ENCODE results near the gene CDC27.
"Not testable (repeated sequence)": the region's sequence is repeated elsewhere in the genome, so short reads cannot be mapped to it uniquely, and the experiment has no call there.

Gene CDC27

GRCh38 chr17:47220531-47220999 lies 31.5 kb upstream of the CDC27 start:
- no peak overlapping the region for H3K4me3 ChIP-seq
- H3K27ac ChIP-seq: peak overlapping the region in 1 of 21 experiments; percentile 55

DNA sequence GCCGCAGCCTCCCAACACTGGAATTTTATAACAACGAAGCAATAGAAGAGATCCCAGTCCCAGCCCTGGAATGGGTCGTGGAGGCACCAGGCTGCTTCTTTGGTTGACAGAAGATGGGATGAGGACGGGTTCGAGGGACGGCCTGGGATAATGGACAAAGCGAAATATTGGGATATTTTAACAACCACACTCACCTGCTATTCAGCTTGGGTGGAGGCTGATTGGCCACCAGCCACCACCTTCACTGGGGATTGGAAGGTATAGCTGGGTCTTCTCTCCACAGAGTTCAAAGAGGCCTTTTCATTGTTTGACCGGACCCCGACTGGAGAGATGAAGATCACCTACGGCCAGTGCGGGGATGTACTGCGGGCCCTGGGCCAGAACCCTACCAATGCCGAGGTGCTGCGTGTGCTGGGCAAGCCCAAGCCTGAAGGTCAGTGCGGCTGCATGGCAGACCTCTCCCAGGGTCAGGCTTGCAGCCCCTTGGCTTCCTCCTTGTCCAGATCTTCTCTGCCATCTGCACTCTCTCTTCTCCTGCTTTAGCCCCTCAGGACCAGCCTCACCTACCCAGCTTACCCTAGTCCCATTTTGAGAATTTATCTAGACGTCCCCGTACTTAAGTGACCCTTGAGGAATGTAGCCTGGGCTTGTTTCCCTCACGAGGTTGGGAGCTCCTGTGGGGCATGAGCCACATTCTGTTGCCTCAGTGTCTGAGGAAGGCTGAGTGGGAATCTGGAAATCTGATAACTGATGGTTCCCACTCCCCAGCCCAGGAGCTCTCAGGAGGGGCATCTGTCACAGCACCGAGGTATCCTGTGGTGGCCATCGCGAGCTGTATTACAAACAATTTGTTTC lies 30.8 kb upstream of the CDC27 start:
- peak overlapping the region in 1 of 21 experiments; percentile 55 for H3K27ac ChIP-seq
- no peak overlapping the region for H3K4me3 ChIP-seq

DNA sequence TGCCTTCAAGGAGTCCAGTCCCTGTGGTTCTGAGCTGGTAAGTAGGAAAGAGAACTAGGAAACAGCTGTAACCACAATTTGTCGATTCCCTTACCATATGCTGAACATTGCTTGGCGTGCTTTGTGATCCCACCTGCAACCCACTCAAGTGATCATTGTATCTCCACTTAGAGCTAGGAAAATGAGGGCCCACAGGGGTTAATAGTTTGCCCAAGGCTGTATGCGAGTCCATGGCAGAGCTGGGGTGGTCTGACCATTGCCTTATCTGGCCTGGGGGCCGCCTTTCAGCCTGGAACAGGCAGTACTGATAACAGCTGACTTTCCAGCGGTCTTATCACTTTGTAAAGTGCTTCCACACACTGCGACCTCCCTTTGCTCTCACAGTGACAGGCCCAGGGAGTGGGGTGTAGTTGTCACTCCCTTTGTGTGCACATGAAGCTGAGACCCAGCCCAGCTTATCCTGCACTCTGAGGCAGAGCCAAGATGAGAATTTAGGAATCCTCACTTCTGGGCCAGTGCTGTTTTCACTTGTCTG lies 29.9 kb upstream of the CDC27 start:
- H3K27ac ChIP-seq: peak overlapping the region in 1 of 21 experiments; percentile 27

DNA sequence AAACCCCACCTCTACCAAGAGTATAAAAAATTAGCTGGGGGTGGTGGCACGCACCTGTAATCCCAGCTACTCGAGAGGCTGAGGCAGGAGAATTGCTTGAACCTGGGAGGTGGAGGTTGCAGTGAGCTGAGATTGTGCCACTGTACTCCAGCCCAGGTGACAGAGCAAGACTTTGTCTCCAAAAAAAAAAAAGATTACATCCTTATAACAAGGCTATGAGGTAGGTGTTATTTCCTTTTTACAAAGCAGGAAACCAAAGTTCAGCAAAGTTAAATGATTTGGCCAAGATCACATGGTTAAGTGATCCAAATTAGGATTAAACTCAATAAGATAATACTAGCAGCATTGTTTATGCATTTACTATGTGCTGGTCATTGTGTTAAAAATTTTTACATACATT lies 28.2 kb upstream of the CDC27 start:
- not testable (repeated sequence) for H3K4me3 ChIP-seq, H3K27ac ChIP-seq

More for the DNA sequence above, 29.9 kb upstream of the CDC27 start:
- no peak overlapping the region for H3K4me3 ChIP-seq

DNA sequence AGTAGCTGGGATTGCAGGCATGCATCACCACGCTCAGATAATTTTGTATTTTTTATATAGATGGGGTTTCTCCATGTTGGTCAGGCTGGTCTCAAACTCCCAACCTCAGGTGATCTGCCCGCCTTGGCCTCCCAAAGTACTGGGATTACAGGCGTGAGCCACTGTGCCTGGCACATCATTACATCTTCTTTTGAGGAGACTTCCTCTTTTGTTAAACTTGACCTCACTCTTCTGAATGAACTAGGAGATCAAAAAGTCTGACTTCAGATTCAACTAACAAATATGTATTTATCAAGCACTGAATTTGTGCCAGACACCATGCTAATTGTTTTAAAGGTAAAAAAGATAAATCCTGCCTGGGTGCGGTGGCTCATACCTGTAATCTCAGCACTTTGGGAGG lies 27.7 kb upstream of the CDC27 start:
- H3K27ac ChIP-seq, H3K4me3 ChIP-seq: not testable (repeated sequence)

- Histone ChIP-seq H3K27ac (no peak overlapping the region), H3K4me3 (no peak overlapping the region)
Measured at GRCh38 chr17:47214931-47215330, 25.8 kb upstream of the CDC27 start.

- H3K4me3 ChIP-seq: no peak overlapping the region
- no peak overlapping the region for H3K27ac ChIP-seq
Measured at GRCh38 chr17:47213540-47213939, 24.4 kb upstream of the CDC27 start.

DNA sequence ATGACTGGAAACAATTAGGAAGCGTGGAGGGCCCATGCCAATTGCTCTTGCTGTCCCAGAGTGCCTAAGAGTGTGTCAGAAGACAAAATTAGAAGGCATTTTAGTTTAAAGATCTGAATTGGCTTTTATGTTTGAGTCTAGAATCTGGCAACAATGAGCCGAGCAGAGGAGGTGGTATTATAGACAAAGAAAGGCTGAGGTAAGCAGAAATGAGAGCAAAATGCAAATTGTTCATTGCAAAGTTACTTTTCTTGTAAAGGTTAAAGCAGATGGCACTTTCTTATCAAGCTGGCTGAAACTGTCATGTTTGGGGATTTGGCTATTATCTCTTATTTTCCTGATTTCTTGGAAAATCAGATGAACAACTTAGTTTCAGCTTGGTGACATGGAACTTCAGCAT lies 23.4 kb upstream of the CDC27 start:
- Histone ChIP-seq H3K27ac (no peak overlapping the region), H3K4me3 (no peak overlapping the region)

- no peak overlapping the region for H3K4me3 ChIP-seq
- H3K27ac ChIP-seq: no peak overlapping the region
Measured at GRCh38 chr17:47210779-47211178, 21.7 kb upstream of the CDC27 start.

- Histone ChIP-seq H3K4me3 (no peak overlapping the region), H3K27ac (peak overlapping the region in 1 of 21 experiments; percentile 19)
Measured at GRCh38 chr17:47210105-47210504, 21.0 kb upstream of the CDC27 start.

GRCh38 chr17:47209499-47209898 lies 20.4 kb upstream of the CDC27 start:
- H3K27ac ChIP-seq: no peak overlapping the region
- H3K4me3 ChIP-seq: no peak overlapping the region

GRCh38 chr17:47208744-47209488 lies 19.8 kb upstream of the CDC27 start, which contains the start of gene MYL4:
Gene MYL4, plus strand, starts transcription at chr17:47209348. Its CDS starts 75 bp downstream, at chr17:47209423.
- no peak within 1 kb of the TSS for H3K4me3 ChIP-seq
- peak within 1 kb of the TSS in 1 of 21 experiments; percentile 19 for H3K27ac ChIP-seq

GRCh38 chr17:47207143-47208067 lies 18.3 kb upstream of the CDC27 start:
- Histone ChIP-seq H3K27ac (peak overlapping the region in 5 of 21 experiments; percentile 30 to 89 (median 72)), H3K4me3 (no peak overlapping the region)

DNA sequence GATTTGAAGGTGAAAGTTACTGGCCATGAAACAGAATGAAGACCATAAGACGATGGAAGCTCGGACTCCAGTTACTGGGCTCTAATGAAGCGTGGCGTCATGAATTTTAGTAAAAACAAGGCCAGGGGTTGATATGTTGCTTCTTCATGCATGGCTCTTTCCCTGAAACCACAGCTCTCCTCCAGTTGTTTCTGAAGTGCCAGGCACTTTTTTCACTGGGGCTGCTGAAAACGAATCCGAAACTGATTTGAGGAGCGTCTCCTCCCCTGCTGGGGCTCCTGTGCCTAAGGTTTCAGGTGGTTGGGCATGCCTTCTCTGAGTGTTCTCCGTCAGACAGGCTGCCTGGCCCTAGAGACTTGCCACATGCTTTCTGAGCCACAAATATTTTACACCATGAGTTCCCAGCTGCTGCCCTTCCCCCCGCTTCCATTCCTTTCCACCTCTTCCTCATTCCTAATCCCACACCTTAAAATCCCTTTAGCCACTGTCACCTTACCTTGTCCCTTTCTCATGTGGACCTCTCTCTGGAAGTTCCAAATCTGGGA lies 16.4 kb upstream of the CDC27 start:
- H3K4me3 ChIP-seq: peak overlapping the region in 2 of 7 experiments; percentile 9 to 16

DNA sequence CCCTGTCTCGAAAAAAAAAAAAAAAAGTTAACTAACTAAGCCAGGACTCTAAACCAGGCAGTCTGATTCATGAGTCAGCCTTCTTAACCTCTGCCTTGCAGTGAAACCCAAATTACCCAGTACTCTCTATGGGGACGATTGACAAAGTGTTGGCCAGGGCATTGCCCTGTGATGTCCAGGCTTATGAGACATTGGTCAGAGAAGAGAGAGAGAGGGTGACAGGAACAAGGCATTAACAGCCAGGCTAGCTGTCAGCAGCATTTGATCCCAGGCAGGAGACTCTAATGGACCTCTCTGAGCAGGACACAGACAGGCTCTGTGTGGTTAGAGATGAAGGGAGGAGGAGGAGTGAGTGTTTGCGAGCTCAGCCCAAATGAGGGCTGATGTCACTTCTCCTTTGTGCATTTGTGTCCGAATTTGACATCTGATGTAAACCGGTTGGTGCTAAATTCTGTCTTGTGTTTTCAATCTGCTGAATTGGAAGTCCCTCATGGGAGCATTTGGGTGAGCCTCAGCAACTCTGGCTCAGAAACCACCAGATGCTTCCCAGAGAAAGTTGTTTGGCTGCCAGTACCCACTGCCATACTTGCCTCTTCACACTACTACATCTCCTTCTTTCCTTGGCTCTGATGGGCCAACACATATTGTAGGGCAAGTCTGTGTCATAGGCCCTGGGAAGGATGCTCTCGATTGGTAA lies 15.8 kb upstream of the CDC27 start:
- peak overlapping the region in 1 of 7 experiments; percentile 16 for H3K4me3 ChIP-seq
- H3K27ac ChIP-seq: peak overlapping the region in 20 of 21 experiments; percentile 43 to 89 (median 74)

More for the DNA sequence above, 16.4 kb upstream of the CDC27 start:
- peak overlapping the region in 20 of 21 experiments; percentile 43 to 89 (median 74) for H3K27ac ChIP-seq

DNA sequence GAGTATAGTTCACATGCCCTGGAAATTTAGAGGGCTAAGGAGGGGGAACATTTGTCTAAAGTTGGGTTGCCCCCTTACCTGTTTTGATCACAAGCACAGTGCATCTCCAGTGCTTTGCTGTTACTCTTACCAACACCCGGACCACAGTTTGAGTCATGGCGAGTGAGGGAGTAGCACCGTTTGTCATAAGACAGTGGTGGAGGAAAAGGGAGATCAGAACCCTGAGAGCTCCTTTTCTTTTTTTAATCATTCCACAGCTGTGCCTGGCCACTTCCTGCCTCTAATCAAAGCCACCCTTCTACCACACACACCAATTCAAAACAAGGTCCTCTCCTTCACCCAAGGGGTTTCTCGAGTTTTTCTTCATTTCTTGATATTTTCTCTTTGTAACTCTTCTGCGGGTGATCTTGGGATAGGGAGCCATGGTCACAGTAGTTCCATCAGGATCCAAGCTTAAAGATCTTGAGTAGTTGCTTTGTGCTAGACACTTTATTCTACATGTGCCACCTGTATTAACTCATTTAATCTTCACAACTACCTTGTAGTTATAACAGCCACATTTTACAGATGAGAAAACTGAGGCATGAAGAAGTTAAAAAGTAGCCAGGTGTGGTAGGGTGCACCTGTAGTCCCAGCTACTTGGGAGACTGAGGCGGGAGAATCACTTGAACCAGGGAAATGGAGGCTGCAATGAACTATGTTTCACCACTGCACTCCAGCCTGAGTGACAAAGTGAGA lies 15.1 kb upstream of the CDC27 start:
- peak overlapping the region in 20 of 21 experiments; percentile 16 to 89 (median 74) for H3K27ac ChIP-seq
- H3K4me3 ChIP-seq: no peak overlapping the region

DNA sequence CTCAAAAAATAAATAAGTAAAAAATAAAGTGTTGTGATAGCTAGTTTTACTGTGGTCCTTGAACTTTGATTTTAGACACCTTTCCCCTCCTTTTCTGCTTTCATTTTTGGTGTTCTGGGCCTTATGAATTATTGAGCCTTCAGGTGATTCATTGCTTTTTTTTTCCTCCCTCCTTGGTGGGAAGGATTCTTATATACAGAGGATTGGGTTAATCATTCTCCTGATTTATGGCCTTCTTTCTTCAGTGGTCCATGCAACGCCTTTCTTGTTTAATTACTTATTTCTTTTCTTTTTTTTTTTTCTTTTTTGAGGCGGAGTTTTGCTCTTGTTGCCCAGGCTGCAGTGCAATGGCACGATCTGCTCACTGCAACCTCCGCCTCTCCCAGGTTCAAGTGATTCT lies 12.1 kb upstream of the CDC27 start:
- no peak overlapping the region for H3K4me3 ChIP-seq
- peak overlapping the region in 2 of 21 experiments; percentile 38 to 72 for H3K27ac ChIP-seq

- Histone ChIP-seq H3K27ac (peak overlapping the region in 7 of 21 experiments; percentile 20 to 76 (median 38)), H3K4me3 (no peak overlapping the region)
Measured at GRCh38 chr17:47200325-47200664, 11.2 kb upstream of the CDC27 start.
